ENCODE measurements around the gene MAP2K3. TPM values are rescaled to one million over a fixed set of nuclear protein-coding genes. Genes with fewer than 3 reads are reported as not detected.

Gene MAP2K3
- polyA plus RNA-seq, 1 donor = 49.7 TPM

DNA sequence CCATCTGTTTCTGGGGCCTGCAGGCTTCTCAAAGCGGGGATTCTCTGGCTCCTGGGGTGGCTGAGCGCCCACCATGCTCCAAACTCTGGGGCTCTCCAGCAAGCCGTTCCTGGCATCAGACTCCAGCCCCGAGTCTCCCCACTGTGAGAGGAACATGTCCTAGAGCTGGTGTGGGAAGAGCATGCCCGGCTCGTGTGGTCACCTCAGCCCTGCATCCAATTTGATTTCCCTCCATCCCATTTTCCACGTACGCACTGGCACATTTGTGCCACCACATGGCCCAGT is 68.4 kb downstream of the MAP2K3 start:
- Histone ChIP-seq H3K4me1 (ENCODE audit: control insufficient read depth, insufficient read depth, low read length) (peaks cover 3% of the 10 kb centered on the region), H3K27me3 (ENCODE audit: control insufficient read depth, insufficient read depth, low read length) (no peaks in the 10 kb centered on the region), H3K27ac (ENCODE audit: low read length) (no peak overlapping the region), H3K36me3 (ENCODE audit: control insufficient read depth, insufficient read depth, low read length) (no peaks in the 10 kb centered on the region), H3K4me3 (ENCODE audit: low read length) (no peak overlapping the region), H3K9me3 (ENCODE audit: control insufficient read depth, low read depth, low read length) (no peaks in the 10 kb centered on the region)
- no peak for DNase-seq
- WGBS (ENCODE audit: insufficient coverage, low lambda C conversion rate) = no CpG with 5 or more reads among the region's 8 CpGs

DNA sequence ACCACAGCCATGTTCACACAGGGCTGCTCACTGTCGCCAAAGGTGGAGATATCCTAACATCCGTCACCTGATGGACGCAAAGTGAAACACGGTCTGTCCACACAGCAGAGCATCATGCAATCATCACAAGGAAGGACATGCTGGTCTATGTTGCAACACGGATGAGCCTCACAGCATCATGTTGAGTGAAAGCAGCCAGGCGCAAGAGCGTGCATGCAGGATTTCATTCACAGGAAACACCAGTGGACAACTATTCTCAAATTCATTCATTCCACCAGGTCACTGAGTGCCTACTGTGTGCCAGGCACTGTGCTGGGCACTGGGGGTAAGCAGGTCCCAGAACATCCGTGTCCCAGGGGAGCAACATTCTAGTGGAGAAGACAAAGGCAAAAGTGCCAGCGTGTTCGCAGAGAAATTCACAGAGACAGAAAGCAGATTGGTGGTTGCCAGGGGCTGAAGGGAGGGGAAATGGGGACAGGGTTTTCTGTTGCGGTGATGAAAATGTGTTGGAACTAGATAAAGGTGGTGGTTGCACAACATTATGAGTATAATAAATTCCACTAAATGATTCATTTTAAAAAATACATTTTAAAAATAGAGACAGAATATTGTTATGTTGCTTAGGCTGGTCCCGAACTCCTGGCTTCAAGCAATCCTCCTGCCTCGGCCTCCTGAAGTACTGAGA is 69.0 kb downstream of the MAP2K3 start:
- 80% methylated on average over 1 of the region's 13 CpGs for WGBS (ENCODE audit: insufficient coverage, low lambda C conversion rate)
- Histone ChIP-seq H3K4me3 (ENCODE audit: low read length) (no peak overlapping the region), H3K27ac (ENCODE audit: low read length) (no peak overlapping the region), H3K9me3 (ENCODE audit: control insufficient read depth, low read depth, low read length) (no peaks in the 10 kb centered on the region), H3K36me3 (ENCODE audit: control insufficient read depth, insufficient read depth, low read length) (no peaks in the 10 kb centered on the region), H3K27me3 (ENCODE audit: control insufficient read depth, insufficient read depth, low read length) (no peaks in the 10 kb centered on the region), H3K4me1 (ENCODE audit: control insufficient read depth, insufficient read depth, low read length) (peaks cover 8% of the 10 kb centered on the region)
- peak in 1 of 2 donors; percentile 50 for DNase-seq

DNA sequence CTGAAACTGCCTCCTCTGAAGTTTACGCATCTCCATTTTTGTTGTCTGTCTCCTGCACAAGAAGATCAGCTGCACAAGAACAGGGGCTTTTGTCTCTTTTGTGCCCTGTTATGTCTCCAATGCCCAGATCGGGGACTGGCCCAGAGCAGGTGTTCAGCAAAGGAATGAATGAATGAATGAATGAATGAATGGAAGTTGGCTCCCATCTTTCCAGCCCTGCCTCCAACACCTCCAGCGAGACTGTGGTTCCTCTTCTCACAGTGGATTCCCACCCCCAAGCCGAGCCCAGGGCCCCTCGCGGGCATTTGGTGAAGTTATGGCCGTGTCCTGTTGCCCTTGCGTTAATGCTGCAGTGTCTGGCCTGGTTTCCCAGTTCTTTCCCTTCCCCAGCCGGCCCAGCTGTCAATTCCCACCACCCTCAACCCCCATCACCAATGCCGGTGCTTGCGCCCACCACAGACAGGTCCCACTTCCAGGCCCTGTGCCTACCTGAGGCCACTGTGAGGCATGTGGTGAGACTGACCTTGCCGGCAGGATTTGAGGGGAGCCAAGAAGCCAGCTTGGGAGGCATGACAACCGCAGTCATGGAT is 70.4 kb downstream of the MAP2K3 start:
- peaks cover 18% of the 10 kb centered on the region for H3K4me1 ChIP-seq (ENCODE audit: control insufficient read depth, insufficient read depth, low read length)
- no peak overlapping the region for H3K4me3 ChIP-seq (ENCODE audit: low read length)
- no peaks in the 10 kb centered on the region for H3K27me3 ChIP-seq (ENCODE audit: control insufficient read depth, insufficient read depth, low read length)
- H3K36me3 ChIP-seq (ENCODE audit: control insufficient read depth, insufficient read depth, low read length) = no peaks in the 10 kb centered on the region
- WGBS (ENCODE audit: insufficient coverage, low lambda C conversion rate) = no CpG with 5 or more reads among the region's 13 CpGs
- no peak overlapping the region for H3K27ac ChIP-seq (ENCODE audit: low read length)
- DNase-seq = no peak
- H3K9me3 ChIP-seq (ENCODE audit: control insufficient read depth, low read depth, low read length) = no peaks in the 10 kb centered on the region

DNA sequence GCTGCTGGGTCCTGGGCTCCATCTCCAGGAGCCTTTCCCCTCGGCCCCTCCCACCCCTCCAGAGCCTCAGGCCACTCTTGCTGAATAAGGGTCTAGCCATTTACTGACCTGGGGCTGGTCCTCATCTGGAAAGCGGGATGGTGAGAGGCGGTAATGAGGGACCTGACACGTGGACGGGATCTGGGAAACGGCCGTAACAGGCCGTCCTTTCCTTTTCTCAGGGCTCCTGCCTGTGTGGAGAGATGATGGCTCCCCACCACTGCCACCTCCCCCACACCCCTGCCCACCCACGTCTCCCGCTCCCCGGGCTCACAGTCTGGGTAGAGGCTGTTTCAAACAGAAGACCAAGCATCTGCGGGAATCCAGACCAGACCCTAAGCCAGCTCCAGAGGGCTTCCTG is 71.1 kb downstream of the MAP2K3 start:
- Histone ChIP-seq H3K9me3 (ENCODE audit: control insufficient read depth, low read depth, low read length) (no peaks in the 10 kb centered on the region), H3K4me1 (ENCODE audit: control insufficient read depth, insufficient read depth, low read length) (peaks cover 24% of the 10 kb centered on the region), H3K4me3 (ENCODE audit: low read length) (no peak overlapping the region), H3K27me3 (ENCODE audit: control insufficient read depth, insufficient read depth, low read length) (no peaks in the 10 kb centered on the region), H3K36me3 (ENCODE audit: control insufficient read depth, insufficient read depth, low read length) (no peaks in the 10 kb centered on the region), H3K27ac (ENCODE audit: low read length) (no peak overlapping the region)
- WGBS (ENCODE audit: insufficient coverage, low lambda C conversion rate) = no CpG with 5 or more reads among the region's 12 CpGs
- no peak for DNase-seq

DNA sequence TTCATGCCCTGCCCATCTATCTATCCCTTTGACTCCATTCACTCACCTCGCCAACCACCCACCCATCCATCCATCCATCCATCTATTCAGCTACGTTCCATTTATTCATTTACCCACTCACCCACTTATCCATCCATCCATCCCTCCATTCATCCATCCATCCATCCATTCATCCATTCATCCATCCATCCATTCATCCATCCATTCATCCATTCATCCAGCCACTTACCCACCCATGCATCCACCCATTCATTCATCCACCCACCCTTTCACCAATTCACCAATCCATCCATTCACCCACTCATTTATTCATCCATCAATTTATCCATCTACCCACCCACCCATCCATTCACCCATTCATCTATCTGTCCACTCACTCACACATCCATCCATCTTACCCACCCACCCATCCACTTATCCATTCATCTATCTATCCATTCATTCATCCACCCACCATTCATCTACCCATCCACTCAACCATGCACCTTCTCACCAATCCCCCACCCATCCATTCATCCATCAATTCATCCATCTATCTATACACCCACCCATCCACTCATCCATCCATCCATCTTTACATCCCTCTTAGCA is 72.1 kb downstream of the MAP2K3 start:
- H3K9me3 ChIP-seq (ENCODE audit: control insufficient read depth, low read depth, low read length) = no peaks in the 10 kb centered on the region
- no peak for DNase-seq
- no peak overlapping the region for H3K27ac ChIP-seq (ENCODE audit: low read length)
- H3K36me3 ChIP-seq (ENCODE audit: control insufficient read depth, insufficient read depth, low read length) = no peaks in the 10 kb centered on the region
- no peak overlapping the region for H3K4me3 ChIP-seq (ENCODE audit: low read length)
- H3K4me1 ChIP-seq (ENCODE audit: control insufficient read depth, insufficient read depth, low read length) = peaks cover 24% of the 10 kb centered on the region
- 94% methylated on average over 2 of the region's 2 CpGs for WGBS (ENCODE audit: insufficient coverage, low lambda C conversion rate)
- H3K27me3 ChIP-seq (ENCODE audit: control insufficient read depth, insufficient read depth, low read length) = no peaks in the 10 kb centered on the region

GRCh38 chr17:21357281-21357680 is 72.8 kb downstream of the MAP2K3 start:
- Histone ChIP-seq H3K27me3 (ENCODE audit: control insufficient read depth, insufficient read depth, low read length) (no peaks in the 10 kb centered on the region), H3K9me3 (ENCODE audit: control insufficient read depth, low read depth, low read length) (no peaks in the 10 kb centered on the region), H3K36me3 (ENCODE audit: control insufficient read depth, insufficient read depth, low read length) (no peaks in the 10 kb centered on the region), H3K4me1 (ENCODE audit: control insufficient read depth, insufficient read depth, low read length) (peaks cover 24% of the 10 kb centered on the region), H3K4me3 (ENCODE audit: low read length) (no peak overlapping the region), H3K27ac (ENCODE audit: low read length) (no peak overlapping the region)
- WGBS (ENCODE audit: insufficient coverage, low lambda C conversion rate) = 86% methylated on average over 1 of the region's 5 CpGs
- DNase-seq = no peak

GRCh38 chr17:21357696-21358656 is 73.5 kb downstream of the MAP2K3 start:
- Histone ChIP-seq H3K9me3 (ENCODE audit: control insufficient read depth, low read depth, low read length) (no peaks in the 10 kb centered on the region), H3K4me3 (ENCODE audit: low read length) (no peak overlapping the region), H3K4me1 (ENCODE audit: control insufficient read depth, insufficient read depth, low read length) (peaks cover 24% of the 10 kb centered on the region), H3K36me3 (ENCODE audit: control insufficient read depth, insufficient read depth, low read length) (no peaks in the 10 kb centered on the region), H3K27ac (ENCODE audit: low read length) (peak overlapping the region; percentile 3), H3K27me3 (ENCODE audit: control insufficient read depth, insufficient read depth, low read length) (no peaks in the 10 kb centered on the region)
- peak; percentile 58 to 79 for DNase-seq
- WGBS (ENCODE audit: insufficient coverage, low lambda C conversion rate) = no CpG with 5 or more reads among the region's 10 CpGs

DNA sequence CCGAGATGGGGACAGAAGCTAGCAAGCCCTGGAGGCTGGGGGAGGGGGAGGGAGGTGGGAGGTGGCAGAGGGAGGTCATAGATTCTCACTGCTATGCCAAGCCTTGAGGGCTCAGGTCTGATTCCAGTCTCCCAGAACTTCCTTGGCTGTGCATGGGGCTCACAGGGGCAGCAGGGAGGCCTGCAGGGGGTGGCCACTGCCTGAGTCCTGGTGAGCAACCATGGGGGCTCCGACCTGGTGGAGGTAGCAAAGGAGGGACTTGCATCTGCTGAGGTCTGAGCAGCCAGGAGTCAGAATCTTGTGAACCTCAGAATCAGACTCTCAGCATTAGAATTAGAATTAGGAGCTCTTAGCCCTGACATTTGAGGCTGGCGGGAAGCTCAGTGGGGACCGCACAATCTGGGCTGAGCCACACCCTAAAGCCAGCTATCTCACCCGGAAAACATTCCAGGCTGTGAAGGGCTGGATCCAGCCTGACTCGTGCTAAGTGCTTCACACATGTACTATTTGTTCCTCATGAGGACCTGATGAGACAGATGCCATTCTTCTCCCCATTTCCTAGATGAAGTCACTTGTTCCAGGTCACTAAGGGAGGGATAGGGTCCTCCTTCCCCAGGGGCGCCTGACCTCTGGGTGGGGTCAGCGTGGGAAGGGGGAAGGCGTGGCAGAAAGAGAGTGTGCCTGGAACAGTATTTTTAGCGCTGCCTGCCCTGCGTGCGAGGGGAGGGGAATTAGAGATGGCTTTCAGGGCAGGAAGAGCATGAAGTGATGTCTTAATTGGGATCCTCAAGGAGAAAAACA is 74.4 kb downstream of the MAP2K3 start:
- Histone ChIP-seq H3K27me3 (ENCODE audit: control insufficient read depth, insufficient read depth, low read length) (no peaks in the 10 kb centered on the region), H3K36me3 (ENCODE audit: control insufficient read depth, insufficient read depth, low read length) (no peaks in the 10 kb centered on the region), H3K4me3 (ENCODE audit: low read length) (no peak overlapping the region), H3K9me3 (ENCODE audit: control insufficient read depth, low read depth, low read length) (no peaks in the 10 kb centered on the region), H3K4me1 (ENCODE audit: control insufficient read depth, insufficient read depth, low read length) (peaks cover 24% of the 10 kb centered on the region), H3K27ac (ENCODE audit: low read length) (peak overlapping the region; percentile 72)
- 71% methylated on average over 3 of the region's 12 CpGs for WGBS (ENCODE audit: insufficient coverage, low lambda C conversion rate)
- peak; percentile 80 to 86 for DNase-seq

- H3K4me1 ChIP-seq (ENCODE audit: control insufficient read depth, insufficient read depth, low read length) = peaks cover 24% of the 10 kb centered on the region
- no peaks in the 10 kb centered on the region for H3K9me3 ChIP-seq (ENCODE audit: control insufficient read depth, low read depth, low read length)
- peak overlapping the region; percentile 72 for H3K27ac ChIP-seq (ENCODE audit: low read length)
- DNase-seq = no peak
- H3K27me3 ChIP-seq (ENCODE audit: control insufficient read depth, insufficient read depth, low read length) = no peaks in the 10 kb centered on the region
- H3K4me3 ChIP-seq (ENCODE audit: low read length) = no peak overlapping the region
- no CpG with 5 or more reads among the region's 9 CpGs for WGBS (ENCODE audit: insufficient coverage, low lambda C conversion rate)
- no peaks in the 10 kb centered on the region for H3K36me3 ChIP-seq (ENCODE audit: control insufficient read depth, insufficient read depth, low read length)
Measured at GRCh38 chr17:21359483-21359840, 75.0 kb downstream of the MAP2K3 start.

DNA sequence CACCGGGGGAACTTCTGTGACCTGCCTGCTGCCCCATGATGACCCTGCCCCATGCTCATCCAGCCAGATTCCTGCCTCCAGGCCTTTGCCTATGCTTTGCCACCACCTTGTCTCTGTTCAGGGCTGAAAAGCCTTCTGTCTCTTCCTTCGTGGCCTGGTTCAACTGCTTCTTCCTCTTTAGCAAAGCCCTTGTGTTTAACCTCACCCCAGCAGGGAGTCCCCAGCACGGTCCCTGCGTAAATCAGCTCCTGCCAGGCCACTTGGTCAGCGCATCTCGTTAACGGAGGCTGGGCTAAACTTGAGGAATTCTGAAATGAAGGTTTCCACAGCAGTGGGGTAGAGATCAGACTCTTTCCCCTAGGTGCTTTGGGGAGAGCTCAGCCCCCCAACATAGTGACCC is 75.5 kb downstream of the MAP2K3 start:
- Histone ChIP-seq H3K36me3 (ENCODE audit: control insufficient read depth, insufficient read depth, low read length) (no peaks in the 10 kb centered on the region), H3K4me3 (ENCODE audit: low read length) (no peak overlapping the region), H3K27me3 (ENCODE audit: control insufficient read depth, insufficient read depth, low read length) (no peaks in the 10 kb centered on the region), H3K9me3 (ENCODE audit: control insufficient read depth, low read depth, low read length) (no peaks in the 10 kb centered on the region), H3K4me1 (ENCODE audit: control insufficient read depth, insufficient read depth, low read length) (peaks cover 24% of the 10 kb centered on the region), H3K27ac (ENCODE audit: low read length) (no peak overlapping the region)
- DNase-seq = no peak
- WGBS (ENCODE audit: insufficient coverage, low lambda C conversion rate) = no CpG with 5 or more reads among the region's 7 CpGs

Measured in large intestine (tissue), 3 donors.